ENCODE measurements around the gene TSPAN19.

DNA sequence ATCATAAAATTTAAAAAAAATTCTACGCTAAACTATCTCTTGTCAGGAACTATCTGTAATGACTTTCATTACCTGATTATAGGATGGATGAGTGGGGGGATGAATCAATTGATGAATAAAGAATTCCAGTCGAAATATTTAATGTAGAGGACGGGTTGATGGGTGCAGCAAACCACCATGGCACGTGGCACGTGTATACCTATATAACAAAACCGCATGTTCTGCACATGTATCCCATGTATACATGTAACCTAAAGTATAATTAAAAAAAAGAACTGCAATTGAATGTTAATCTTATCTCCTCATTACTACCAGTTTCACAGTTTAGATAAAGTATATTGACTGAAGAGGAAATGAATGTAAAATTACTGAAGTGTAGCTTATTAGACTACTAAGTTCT, 23.5 kb upstream of the TSPAN19 start:
- TF ChIP-seq, protein P1, sequence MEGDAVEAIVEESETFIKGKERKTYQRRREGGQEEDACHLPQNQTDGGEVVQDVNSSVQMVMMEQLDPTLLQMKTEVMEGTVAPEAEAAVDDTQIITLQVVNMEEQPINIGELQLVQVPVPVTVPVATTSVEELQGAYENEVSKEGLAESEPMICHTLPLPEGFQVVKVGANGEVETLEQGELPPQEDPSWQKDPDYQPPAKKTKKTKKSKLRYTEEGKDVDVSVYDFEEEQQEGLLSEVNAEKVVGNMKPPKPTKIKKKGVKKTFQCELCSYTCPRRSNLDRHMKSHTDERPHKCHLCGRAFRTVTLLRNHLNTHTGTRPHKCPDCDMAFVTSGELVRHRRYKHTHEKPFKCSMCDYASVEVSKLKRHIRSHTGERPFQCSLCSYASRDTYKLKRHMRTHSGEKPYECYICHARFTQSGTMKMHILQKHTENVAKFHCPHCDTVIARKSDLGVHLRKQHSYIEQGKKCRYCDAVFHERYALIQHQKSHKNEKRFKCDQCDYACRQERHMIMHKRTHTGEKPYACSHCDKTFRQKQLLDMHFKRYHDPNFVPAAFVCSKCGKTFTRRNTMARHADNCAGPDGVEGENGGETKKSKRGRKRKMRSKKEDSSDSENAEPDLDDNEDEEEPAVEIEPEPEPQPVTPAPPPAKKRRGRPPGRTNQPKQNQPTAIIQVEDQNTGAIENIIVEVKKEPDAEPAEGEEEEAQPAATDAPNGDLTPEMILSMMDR (IDR thresholded peaks at IDR 0.05), result no peak
- TF ChIP-seq POLR2AphosphoS5 (IDR thresholded peaks at IDR 0.05; ENCODE audit: low read depth, low read length) (no peak), SIN3A (IDR thresholded peaks at IDR 0.05; ENCODE audit: borderline replicate concordance, insufficient read depth, low read depth, low read length) (no peak)
- TF ChIP-seq, protein P2, sequence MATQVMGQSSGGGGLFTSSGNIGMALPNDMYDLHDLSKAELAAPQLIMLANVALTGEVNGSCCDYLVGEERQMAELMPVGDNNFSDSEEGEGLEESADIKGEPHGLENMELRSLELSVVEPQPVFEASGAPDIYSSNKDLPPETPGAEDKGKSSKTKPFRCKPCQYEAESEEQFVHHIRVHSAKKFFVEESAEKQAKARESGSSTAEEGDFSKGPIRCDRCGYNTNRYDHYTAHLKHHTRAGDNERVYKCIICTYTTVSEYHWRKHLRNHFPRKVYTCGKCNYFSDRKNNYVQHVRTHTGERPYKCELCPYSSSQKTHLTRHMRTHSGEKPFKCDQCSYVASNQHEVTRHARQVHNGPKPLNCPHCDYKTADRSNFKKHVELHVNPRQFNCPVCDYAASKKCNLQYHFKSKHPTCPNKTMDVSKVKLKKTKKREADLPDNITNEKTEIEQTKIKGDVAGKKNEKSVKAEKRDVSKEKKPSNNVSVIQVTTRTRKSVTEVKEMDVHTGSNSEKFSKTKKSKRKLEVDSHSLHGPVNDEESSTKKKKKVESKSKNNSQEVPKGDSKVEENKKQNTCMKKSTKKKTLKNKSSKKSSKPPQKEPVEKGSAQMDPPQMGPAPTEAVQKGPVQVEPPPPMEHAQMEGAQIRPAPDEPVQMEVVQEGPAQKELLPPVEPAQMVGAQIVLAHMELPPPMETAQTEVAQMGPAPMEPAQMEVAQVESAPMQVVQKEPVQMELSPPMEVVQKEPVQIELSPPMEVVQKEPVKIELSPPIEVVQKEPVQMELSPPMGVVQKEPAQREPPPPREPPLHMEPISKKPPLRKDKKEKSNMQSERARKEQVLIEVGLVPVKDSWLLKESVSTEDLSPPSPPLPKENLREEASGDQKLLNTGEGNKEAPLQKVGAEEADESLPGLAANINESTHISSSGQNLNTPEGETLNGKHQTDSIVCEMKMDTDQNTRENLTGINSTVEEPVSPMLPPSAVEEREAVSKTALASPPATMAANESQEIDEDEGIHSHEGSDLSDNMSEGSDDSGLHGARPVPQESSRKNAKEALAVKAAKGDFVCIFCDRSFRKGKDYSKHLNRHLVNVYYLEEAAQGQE (IDR thresholded peaks at IDR 0.05; ENCODE audit: insufficient read depth in 1 of 2, low read depth in 2 of 2, low read length in 1 of 2), result no peak

All from Panc1 (cell line).